Cardiac fibroblast (primary cell): Measurements from ENCODE around the gene AAGAB.

Source experiments
- DNase-seq, 2 donors: peaks; one replicate each; pipeline versions ENCODE4 v3.0.0 to v3.0.0-alpha.2; 2010; ENCODE audit warnings: low read depth in 2 of 2
- H3K4me3 ChIP-seq, 2 donors: replicated peaks in 1 of 2; 1 replicate in 1 of 2; 2 replicates in 1 of 2; pipeline ENCODE4 v1.5.1; 2011; ENCODE audit warnings: low read depth in 2 of 2, low read length in 2 of 2, mild to moderate bottlenecking in 2 of 2, moderate library complexity in 1 of 2
- CTCF ChIP-seq: IDR thresholded peaks from one replicate; pipeline ENCODE4 v1.5.1; 2011; ENCODE audit warnings: low read depth, mild to moderate bottlenecking, low read length, inconsistent platforms

Gene AAGAB

GRCh38 chr15:67202091-67202490 lies 52.4 kb downstream of the AAGAB start:
- no peak overlapping the region for H3K4me3 ChIP-seq
- no peak for TF ChIP-seq CTCF
- no peak for DNase-seq

DNA sequence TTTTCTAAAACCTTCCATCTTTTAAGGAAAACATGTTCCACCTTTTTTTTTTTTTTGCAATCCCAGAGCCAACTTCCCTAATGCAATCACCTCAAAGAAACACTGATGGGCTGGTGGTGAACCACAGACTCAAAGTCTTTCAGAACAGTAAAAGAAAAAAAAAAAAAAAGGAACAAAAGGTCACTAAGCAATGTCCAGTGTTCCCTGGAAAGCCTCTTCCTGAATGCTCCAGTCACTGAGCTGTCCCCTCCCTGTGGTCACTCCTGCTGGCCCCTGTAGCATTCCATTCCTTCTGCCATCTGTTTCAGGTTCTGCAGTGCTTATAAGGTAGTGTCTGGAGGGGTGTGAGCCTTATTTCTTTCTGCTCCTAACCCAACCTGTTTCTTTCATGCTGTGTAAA lies 53.3 kb downstream of the AAGAB start:
- TF ChIP-seq CTCF, result no peak

GRCh38 chr15:67199881-67200763 lies 54.3 kb downstream of the AAGAB start:
- no peak overlapping the region for H3K4me3 ChIP-seq
- peak in 1 of 2 donors; percentile 44 for DNase-seq
- no peak for TF ChIP-seq CTCF

More for the DNA sequence above, 53.3 kb downstream of the AAGAB start:
- DNase-seq, result peak in 1 of 2 donors; percentile 20
- H3K4me3 ChIP-seq, result no peak overlapping the region

- DNase-seq, result no peak
Observed at GRCh38 chr15:67199391-67199790, 55.1 kb downstream of the AAGAB start.

DNA sequence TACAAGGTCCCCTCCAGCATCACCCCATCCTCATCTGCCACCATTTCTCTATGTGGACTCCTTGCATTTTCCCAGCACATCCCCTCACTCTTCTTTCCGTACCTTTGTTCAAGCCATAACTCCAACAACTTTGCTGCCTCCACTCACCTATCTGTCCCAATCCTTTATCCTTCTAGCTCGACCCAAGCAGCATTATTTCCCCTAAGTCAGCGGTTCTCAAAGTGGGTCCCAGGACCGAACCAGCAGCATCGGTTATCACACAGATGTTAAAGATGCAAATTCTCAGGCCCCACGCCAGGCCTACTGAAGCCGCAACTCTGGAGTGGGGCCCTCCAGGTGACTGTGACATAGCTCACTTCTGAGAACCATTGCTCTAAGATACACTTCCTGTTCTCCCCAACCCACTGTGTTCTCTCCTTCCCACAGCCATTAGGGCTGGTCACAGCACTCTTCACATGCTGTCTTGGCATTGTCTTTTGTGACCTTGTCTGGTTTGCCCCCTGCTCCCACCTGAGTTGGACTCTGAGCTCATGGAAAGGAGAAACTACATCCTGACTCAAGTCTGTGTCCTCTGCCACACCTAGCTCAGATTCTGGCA lies 56.2 kb downstream of the AAGAB start:
- no peak for TF ChIP-seq CTCF
- no peak overlapping the region for H3K4me3 ChIP-seq
- no peak for DNase-seq

More at GRCh38 chr15:67199391-67199790, 55.1 kb downstream of the AAGAB start:
- TF ChIP-seq CTCF, result no peak
- no peak overlapping the region for H3K4me3 ChIP-seq

DNA sequence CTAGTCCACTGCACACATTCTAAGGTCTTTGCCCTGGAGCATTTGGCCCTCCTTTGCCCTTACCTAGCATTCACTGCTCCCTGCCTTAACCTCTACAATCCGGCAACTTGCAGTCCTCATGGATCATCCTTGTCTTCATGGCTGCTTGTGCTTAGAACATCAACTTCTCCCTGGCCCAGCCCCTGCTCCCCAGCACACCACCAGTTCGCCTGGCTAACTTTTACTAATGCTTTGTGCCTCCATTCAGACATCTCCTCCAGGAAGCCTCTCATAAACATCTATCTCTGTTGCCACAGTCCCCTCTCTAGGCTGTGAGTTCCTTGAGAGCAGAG lies 57.1 kb downstream of the AAGAB start:
- no peak for DNase-seq
- no peak overlapping the region for H3K4me3 ChIP-seq
- TF ChIP-seq CTCF, result no peak
